Lower leg skin (tissue), 3 donors: ENCODE data around the gene MZB1.

Experiments
- CTCF ChIP-seq, 3 donors: fragments of 450-650 bp; IDR thresholded peaks; one replicate each; pipeline ENCODE4 v1.5.1; 2016; ENCODE audit warnings: antibody characterized with exemption in 3 of 3, mild to moderate bottlenecking in 3 of 3, moderate library complexity in 2 of 3
- POLR2A ChIP-seq, 2 donors: fragments of 450-650 bp; IDR thresholded peaks; one replicate each; pipeline ENCODE4 v1.6.1; 2016 to 2017; ENCODE audit warnings: antibody characterized with exemption in 2 of 2, mild to moderate bottlenecking in 1 of 2, moderate library complexity in 1 of 2

- TF ChIP-seq CTCF (IDR thresholded peaks at IDR 0.05) (peak in 1 of 3 donors; percentile 43), POLR2A (IDR thresholded peaks at IDR 0.05) (no peak)
Measured at GRCh38 chr5:139341187-139341688, 48.5 kb downstream of the MZB1 start.
